ENCODE measurements around the gene DOCK3. TPM values are rescaled to one million over a fixed set of nuclear protein-coding genes. Genes with fewer than 3 reads are reported as not detected.

The DOCK3 gene
- total and polyA plus RNA-seq, 2 of the 4 experiments (the other 2 are of a cell fraction) = under 0.01 to 0.12 TPM

DNA sequence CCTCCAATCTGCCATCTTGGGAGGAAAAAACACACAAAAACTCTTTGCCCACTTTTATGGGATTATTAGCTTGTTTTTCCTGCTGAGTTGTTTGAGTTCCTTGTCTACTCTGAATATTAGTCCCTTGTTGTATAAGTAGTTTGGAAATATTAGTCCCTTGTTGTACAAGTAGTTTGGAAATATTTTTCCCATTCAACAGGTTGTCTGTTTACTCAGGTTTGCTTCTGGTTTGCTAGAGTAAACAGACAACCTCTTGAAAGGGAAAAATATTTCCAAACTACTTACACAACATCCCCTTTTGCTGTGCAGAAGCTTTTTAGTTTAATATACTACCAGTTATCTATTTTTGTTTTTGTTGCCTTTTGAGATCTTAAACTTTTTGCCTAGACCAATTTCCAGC is 517.0 kb downstream of the DOCK3 start:
- H4K20me1 ChIP-seq (ENCODE audit: insufficient read depth, low read length) = no peaks in the 10 kb centered on the region
- H3K9ac ChIP-seq (ENCODE audit: low read depth, low read length) = no peak overlapping the region
- no peak for ATAC-seq (ENCODE audit: low read depth)
- no peak overlapping the region for H2BK15ac ChIP-seq (ENCODE audit: low read depth, low read length)
- no peak overlapping the region for H2BK120ac ChIP-seq (ENCODE audit: low read depth, low read length)
- no peak overlapping the region for H2AK5ac ChIP-seq (ENCODE audit: low read depth, low read length)
- no peaks in the 10 kb centered on the region for H3K36me3 ChIP-seq (ENCODE audit: control insufficient read depth, insufficient read depth, low read length)
- intact Hi-C loops (cut with micrococcal nuclease) (no loop called here), dilution Hi-C loops (cut with HindIII; ENCODE audit: low sequenced_read_pairs, unreplicated experiment) (no loop called here), in situ Hi-C loops (cut with MboI; ENCODE audit: low sequenced_read_pairs) (no loop called here)
- H4K8ac ChIP-seq (ENCODE audit: low read depth in 2 of 2, low read length in 2 of 2) = no peak overlapping the region
- H3K9me3 ChIP-seq (ENCODE audit: control insufficient read depth, insufficient read depth, low read length) = no peaks in the 10 kb centered on the region; the same call in 1 of the 2 replicates
- TF ChIP-seq CEBPB (IDR thresholded peaks at IDR 0.05; ENCODE audit: low read depth, low read length) = no peak
- no peak for TF ChIP-seq RAD21 (IDR thresholded peaks at IDR 0.05; ENCODE audit: low read length)
- TF ChIP-seq RFX5 (IDR thresholded peaks at IDR 0.05; ENCODE audit: low read depth, low read length) = no peak
- no peak for TF ChIP-seq CHD1 (IDR thresholded peaks at IDR 0.05; ENCODE audit: low read depth, low read length)
- TF ChIP-seq MAZ (IDR thresholded peaks at IDR 0.05; ENCODE audit: borderline replicate concordance, low read depth, low read length) = no peak
- no peak for TF ChIP-seq MXI1 (IDR thresholded peaks at IDR 0.05; ENCODE audit: borderline replicate concordance, low read depth, low read length)
- no peak for TF ChIP-seq BHLHE40 (IDR thresholded peaks at IDR 0.05; ENCODE audit: low read depth, low read length)
- TF ChIP-seq SMC3 (IDR thresholded peaks at IDR 0.05; ENCODE audit: low read depth, low read length) = no peak
- TF ChIP-seq, protein P1, sequence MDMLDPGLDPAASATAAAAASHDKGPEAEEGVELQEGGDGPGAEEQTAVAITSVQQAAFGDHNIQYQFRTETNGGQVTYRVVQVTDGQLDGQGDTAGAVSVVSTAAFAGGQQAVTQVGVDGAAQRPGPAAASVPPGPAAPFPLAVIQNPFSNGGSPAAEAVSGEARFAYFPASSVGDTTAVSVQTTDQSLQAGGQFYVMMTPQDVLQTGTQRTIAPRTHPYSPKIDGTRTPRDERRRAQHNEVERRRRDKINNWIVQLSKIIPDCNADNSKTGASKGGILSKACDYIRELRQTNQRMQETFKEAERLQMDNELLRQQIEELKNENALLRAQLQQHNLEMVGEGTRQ (IDR thresholded peaks at IDR 0.05; ENCODE audit: low read depth, low read length) = no peak
- TF ChIP-seq FOS (IDR thresholded peaks at IDR 0.05; ENCODE audit: low read depth, low read length) = no peak
- TF ChIP-seq MAFK (IDR thresholded peaks at IDR 0.05; ENCODE audit: low read depth, low read length) = no peak
- no peak for TF ChIP-seq RCOR1 (IDR thresholded peaks at IDR 0.05; ENCODE audit: insufficient replicate concordance, low read length)
- TF ChIP-seq NFE2L2 (IDR thresholded peaks at IDR 0.05; ENCODE audit: low read depth, low read length) = no peak
- TF ChIP-seq POLR2A (IDR thresholded peaks at IDR 0.05; ENCODE audit: low read depth, low read length) = no peak
- TF ChIP-seq, protein P2, sequence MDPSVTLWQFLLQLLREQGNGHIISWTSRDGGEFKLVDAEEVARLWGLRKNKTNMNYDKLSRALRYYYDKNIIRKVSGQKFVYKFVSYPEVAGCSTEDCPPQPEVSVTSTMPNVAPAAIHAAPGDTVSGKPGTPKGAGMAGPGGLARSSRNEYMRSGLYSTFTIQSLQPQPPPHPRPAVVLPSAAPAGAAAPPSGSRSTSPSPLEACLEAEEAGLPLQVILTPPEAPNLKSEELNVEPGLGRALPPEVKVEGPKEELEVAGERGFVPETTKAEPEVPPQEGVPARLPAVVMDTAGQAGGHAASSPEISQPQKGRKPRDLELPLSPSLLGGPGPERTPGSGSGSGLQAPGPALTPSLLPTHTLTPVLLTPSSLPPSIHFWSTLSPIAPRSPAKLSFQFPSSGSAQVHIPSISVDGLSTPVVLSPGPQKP (IDR thresholded peaks at IDR 0.05; ENCODE audit: borderline replicate concordance, low read depth, low read length) = no peak
- H3K4me3 ChIP-seq (ENCODE audit: insufficient read depth, low read depth, low read length) = no peak overlapping the region
- H3K4me1 ChIP-seq (ENCODE audit: control insufficient read depth, insufficient read depth, low read length) = no peaks in the 10 kb centered on the region
- no peak overlapping the region for H2BK20ac ChIP-seq (ENCODE audit: low read depth, low read length)
- H2AK9ac ChIP-seq (replicated peaks; ENCODE audit: low read depth, low read length, poor library complexity) = no peak overlapping the region
- no peak overlapping the region for H4K91ac ChIP-seq (ENCODE audit: insufficient read depth, low read depth, low read length)
- no peak overlapping the region for H3K27ac ChIP-seq (ENCODE audit: insufficient read depth, low read length)
- H3K9me1 ChIP-seq (ENCODE audit: insufficient read depth, low read length) = no peaks in the 10 kb centered on the region
- ChIA-PET CTCF (no interaction called here), POLR2A (ENCODE audit: unreplicated experiment) (no interaction called here)
- H2BK5ac ChIP-seq (ENCODE audit: low read depth, low read length, poor library complexity, severe bottlenecking) = no peak overlapping the region
- no peak overlapping the region for H4K5ac ChIP-seq (ENCODE audit: low read depth, low read length)
- H3K4ac ChIP-seq (ENCODE audit: low read depth, low read length) = no peak overlapping the region
- H3K4me2 ChIP-seq (ENCODE audit: low read depth, low read length) = no peak overlapping the region
- no peak overlapping the region for H3K18ac ChIP-seq (ENCODE audit: low read depth, low read length)
- no TSS peak for BruUV-seq (replicated peaks)
- H3K27me3 ChIP-seq (ENCODE audit: control insufficient read depth, insufficient read depth, low read length) = no peaks in the 10 kb centered on the region
- no peak overlapping the region for H2AFZ ChIP-seq (replicated peaks; ENCODE audit: low read length, poor library complexity)
- no peaks in the 10 kb centered on the region for H3K79me1 ChIP-seq (ENCODE audit: low read depth in 1 of 2, low read length in 2 of 2)
- no peak overlapping the region for H3K56ac ChIP-seq (ENCODE audit: extremely low read depth, insufficient read depth, low read length)
- H3K23ac ChIP-seq (ENCODE audit: low read depth, low read length) = no peak overlapping the region
- no peak for DNase-seq
- H3K14ac ChIP-seq (replicated peaks; ENCODE audit: low read depth, low read length) = no peak overlapping the region

Measured in IMR-90 (cell line).